NCI-H2029 treated with DMSO at 0.1 percent for 48 hours (cell line): Measurements from ENCODE around the gene TSACC.

ENCODE experiments used
- DNase-seq: peaks from one replicate; lab custom pipeline; 2025; lab: John Stamatoyannopoulos, UW

The TSACC gene

DNA sequence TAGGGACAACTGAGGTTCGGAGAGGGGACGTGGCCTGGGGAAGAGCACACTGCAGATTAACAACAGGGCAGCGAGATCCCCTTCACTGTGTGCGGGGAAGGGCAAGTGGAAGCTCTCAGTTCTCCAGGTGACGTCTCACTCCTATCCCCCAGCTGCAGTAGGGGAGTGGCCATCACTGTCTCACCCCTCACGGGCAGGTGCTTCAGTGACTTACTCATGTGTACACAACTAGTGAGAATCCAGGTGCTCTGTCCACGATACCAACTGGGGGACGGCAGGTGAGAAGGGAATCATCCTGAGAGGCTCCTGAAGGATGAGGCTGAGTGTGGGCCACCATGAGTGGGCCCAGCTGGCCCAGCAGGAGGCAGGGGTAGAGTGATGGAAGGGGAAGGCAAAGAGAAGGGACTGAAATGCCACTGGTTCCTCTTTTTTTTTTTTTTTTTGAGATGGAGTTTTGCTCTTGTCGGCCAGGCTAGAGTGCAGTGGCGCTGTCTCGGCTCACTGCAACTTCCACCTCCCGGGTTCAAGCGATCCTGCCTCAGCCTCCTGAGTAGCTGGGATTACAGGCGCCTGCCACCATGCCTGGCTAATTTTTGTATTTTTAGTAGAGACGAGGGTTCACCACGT, 56.6 kb downstream of the TSACC start:
- DNase-seq = no peak
